HG02973 (cell line): Measurements from ENCODE around the gene CCDC102A.

Experiments used
- ATAC-seq: cut with Tn5 transposase; IDR thresholded peaks from one replicate; pipeline ENCODE4 v1.9.1; 2021; ENCODE audit warnings: moderate library complexity; ENCODE audit not compliant: unreplicated experiment

The CCDC102A gene

DNA sequence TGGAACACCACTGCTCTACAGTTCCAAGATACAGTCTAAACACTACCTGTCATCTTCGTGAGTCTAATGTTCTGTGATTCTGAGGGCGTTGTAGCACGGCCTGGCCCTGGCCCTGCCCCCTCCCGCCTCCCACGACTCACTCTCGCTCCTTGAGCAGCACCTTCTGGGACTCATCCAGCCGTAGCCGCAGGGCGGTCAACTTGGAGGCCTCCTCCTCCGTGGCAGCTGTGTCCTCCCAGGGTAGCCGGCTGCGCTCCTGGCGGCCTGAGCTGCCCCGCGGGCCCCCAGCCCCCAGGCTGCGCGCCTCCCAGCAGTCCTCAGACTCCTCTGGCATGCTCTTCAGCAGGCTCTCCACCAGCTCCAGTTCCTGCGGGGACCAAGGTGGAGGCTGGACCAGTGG is 10.6 kb downstream of the CCDC102A start:
- ATAC-seq = no peak

DNA sequence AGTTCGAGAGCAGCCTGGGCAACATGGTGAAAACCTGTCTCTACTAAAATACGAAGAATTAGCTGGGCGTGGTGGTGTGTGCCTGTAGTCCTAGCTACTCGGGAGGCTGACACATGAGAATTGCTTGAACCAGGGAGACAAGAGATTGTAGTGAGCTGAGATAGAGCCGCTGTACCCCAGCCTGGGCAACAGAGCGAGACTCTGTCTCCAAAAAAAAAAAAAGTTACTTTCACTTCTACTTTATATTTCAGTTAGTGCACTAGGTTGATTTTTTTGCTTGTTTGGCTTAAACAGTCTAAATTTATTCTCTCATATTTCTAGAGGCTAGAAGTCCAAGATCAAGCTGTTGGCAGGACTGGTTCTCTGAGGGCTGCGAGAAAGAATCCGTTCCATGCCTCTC is 13.4 kb downstream of the CCDC102A start:
- ATAC-seq = no peak

DNA sequence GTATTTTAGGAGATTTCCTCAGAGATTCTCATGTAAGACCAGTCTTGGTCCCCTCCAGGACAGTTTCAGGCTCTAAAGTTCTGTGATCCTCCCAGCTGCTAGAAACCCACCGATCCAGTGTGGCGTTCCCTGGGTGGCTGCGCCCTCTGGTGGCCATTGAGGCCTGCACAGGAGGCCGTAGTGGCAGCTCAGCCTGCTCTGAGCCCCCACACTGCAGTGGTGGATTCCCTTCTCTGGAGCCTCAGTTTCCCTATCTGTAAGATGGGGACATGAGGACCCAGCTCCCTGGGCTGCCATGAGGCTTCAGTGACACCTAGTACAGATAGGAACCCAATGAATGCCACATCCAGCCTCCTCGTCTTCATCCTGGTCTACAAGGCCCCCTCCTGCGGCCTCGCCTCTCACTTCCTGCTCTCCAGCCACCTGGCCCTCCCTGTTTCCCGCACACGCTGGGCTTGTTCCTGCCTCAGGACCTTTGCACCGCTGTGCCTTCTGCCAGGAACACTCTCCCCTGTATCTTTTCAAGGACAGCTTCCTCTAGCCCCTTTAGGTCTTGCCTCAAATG is 16.5 kb downstream of the CCDC102A start:
- ATAC-seq = peak; percentile 72

DNA sequence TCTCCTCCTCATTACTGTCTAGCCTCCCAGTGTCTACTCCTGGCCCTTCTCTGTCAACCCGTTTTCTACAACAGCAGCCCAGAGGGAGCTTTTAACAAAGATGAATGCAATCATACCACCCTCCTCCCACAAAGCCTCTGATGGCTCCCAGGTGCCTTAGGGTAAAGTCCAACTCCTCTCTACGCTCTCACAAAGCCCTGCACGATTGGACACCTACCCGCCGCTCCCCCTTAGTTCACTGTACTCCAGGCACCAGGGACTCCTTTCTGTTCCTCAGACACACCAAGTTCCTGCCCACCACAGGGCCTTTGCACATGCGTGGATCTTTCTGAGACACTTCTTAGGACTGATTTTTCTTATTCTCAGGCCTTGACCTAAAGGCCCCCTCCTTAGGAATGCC is 17.4 kb downstream of the CCDC102A start:
- no peak for ATAC-seq

DNA sequence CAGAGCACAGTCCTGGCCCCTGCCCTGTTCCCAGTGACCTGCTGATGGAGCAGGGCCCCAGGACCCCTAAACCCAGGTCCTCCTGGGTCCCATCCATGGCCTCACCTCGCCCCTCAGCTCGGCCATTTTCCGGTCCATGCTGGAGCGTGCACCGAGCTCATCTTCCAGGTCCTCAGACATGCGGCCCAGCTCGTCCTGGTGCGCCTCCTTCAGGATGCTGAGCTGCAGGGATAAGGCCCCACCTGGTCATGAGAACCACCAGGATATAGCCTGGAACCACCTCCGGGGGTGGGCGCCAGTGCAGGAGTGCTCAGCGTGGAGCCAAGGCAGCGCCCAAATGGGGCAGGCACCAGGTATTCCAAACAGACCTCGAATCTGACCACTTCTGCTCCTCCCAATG is 17.9 kb downstream of the CCDC102A start:
- no peak for ATAC-seq

DNA sequence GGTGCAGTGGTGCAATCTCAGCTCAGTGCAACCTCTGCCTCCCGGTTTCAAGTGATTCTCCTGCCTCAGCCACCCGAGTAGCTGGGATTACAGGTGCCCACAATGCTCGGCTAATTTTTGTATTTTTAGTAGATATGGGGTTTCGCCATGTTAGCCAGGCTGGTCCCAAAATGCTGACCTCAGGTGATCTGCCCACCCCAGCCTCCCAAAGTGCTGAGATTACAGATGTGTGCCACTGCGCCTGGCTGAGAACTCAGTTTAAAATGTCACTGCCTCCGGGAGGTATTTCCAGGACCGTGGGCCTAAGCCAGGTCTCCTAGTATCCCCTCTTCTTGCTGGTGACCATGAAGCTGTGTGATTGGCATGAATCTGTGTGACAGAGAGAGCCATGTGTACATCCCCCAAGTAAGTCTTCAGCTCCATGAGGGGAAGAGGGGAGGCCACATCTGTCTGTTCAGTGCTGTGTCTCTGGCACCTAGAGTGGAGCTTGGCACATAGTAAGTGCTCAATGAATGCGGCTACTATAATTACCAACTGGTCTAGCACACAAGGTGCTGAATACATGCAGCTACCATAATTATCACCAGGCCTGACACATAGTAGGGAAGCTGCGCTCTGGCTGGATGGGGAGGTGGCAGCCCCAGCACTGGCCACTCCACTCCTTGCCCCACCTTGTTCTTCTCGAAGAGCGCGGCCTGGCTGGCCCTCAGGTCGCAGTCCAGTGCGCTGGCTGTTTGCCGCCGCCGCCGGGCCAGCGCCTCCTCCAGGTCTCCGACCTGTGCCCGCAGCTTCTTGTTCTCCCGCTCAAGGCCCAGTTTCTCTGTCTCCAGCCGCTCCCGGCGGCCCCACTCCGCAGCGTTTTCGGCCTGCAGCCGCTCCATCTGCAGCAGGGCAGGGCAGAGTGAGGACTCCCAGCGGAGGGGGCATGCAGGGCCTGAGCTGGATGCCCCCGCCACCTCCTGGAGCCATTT is 18.7 kb downstream of the CCDC102A start:
- no peak for ATAC-seq

DNA sequence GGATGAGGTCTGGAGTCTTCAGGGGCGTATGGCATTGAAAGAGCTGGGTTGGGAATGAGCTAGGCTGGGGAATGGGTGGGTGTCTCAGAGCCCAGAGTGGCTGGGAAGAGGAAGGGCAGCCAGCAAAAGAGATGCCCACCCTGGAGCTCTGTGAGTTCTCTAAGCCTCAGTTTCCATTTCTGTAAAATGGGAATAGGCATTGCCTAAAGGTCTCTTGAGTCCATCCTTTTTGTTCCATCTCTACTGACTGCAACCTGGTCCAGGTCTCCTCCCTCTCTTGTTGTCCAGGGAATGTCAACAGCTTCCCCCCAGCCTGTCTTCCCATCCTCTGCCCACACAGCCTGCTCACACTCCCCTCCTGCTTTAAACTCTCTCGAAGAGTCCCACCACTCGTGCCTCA is 19.6 kb downstream of the CCDC102A start:
- ATAC-seq = no peak

DNA sequence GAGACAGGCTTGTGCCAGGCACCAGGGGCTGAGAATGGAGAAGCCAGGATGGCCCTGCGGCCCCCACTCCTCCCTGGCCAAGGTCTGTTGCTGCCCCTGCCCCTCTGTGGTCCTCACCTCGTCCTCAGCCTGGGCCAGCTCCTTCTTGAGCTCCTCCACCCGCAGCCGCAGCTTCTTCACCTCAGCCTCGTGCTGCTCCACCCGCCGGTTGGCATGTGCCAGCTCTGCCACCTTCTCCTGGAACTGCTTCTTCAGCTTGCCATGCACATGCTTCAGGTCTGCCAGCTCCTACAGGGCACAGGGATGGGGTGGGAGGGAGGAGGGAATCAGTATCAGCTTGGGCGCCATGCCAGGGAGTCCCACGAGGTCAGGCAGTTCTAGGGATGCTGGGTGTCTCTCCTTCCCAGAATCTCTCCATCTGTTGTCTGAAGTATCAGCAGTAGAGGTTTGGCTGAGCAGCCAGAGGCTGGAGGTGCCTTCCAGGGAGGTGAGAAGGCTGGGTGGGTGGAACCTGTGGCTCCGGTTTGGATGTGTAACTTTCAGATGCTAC is 20.1 kb downstream of the CCDC102A start:
- ATAC-seq = no peak

DNA sequence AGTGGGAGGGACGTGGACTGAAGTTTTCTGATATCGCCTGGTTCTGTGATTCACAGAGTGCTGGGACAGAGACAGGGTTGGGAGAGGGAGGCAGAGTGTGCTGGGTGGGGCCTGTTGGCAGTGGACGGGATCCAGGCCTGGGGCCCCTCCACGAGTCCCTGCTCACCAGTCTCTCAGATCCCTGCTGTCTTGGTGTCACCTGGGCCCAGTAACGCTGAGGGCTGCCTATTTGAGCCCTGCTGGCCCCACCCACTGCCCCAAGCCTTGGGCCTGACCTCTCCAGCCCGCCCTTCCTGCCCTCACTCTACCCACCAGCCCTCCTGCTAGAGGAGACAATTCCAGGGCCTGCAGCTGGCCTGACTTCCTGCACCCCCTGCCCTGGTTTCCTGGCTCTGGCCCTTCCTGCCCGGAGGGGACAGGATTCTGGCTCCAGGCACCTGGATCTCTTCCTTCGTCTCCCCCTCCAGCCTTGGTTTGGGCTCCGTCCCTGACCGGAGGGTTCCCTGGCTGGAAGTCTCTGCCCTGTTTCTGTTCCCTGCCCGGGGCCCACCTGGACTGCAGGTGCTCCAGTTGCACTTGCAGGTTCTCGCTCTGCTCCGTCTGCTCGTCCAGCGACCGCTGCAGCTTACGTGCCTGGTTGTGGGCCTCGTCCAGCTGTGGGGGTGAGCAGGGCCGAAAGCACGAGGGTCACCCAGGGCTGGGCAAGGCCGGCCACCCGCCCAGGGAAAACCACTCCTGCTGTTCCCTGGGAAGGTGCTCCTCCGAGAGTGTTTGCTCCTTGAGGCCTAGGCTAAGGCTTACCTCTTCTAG is 21.4 kb downstream of the CCDC102A start:
- ATAC-seq = no peak

DNA sequence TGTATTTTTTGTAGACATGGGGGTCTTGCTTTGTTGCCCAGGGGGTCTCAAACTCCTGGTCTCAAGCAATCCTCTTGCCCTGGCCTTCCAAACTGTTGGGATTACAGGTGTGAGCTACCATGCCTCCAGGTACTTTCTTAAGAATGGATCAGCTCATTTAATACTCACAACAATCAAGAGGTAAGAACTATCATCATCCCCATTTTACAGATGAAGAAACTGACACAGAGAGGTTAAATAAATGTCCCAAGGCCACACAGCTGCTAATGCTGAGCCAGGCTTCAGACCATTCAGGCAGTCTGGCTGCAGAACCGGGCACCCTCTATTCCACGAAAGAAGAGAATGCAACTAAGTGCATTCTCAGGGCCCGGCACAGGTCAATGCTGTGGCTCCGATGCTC is 22.0 kb downstream of the CCDC102A start:
- ATAC-seq = no peak

DNA sequence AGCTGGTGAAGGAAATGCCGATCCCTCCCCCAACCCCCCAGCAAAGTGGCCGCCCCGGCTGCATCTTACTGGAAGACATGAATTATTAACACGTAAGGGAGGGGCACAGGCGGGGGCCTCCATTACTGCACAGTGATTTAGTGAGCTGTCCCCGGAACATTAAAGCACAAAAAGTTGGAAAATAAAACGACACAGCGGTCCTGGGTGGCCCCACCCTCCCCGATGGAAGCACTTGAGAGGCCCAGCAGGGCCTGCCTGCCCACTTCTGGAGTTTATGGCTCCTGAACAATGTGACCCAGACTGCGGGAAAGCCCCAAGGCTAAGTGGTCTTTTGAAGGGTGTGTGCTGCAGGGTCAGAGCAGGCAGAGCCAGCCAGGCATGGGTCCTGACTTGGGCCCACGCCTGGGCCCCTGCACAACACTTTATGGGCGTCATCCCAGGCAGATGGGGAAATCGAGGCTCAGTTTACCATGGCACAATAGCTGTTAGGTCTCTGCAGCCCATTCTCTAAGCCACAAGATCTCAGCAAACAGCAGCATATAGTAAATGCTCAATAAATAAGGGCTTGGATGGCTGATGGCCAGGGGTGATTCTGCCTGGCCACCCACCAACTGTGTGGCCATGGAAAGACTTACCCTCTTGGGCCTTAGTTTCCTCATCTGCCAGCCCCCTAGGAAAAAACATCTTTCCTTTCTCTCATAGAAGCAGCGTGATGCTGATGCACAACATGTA is 22.8 kb downstream of the CCDC102A start:
- no peak for ATAC-seq

DNA sequence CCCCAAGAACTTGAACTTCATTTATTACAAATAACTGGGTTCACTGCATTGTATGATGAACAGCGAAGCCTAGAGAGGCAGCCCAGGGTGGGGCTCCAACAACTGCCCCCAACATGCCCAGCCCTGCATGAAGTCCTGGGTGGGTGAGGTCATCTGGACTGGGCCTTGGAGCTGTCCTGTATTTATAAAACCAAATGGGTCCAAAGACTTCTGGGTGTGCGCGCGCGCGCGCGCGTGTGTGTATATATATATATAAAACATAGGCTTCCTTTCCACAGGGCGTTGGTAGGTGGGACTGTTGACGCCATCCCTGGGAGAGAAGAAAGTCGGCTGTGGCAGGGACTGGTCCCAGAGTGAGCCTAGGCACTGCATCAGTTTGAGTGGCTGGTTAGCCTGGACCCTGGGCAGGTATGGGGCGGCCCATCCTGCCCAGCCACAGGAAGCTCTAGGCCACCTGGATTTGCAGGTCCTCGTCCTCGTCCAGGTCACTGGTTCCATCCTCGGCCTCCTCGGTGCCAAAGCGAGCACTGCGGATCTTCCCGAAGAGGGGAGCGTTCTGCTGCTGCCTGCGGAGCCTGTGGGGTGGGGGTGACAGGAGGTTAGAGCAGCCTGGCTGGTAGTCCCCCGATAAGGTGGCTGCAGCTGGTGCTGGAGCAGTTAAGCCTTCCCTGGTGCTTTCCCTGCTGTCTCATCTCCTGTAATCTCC is 23.9 kb downstream of the CCDC102A start:
- no peak for ATAC-seq

DNA sequence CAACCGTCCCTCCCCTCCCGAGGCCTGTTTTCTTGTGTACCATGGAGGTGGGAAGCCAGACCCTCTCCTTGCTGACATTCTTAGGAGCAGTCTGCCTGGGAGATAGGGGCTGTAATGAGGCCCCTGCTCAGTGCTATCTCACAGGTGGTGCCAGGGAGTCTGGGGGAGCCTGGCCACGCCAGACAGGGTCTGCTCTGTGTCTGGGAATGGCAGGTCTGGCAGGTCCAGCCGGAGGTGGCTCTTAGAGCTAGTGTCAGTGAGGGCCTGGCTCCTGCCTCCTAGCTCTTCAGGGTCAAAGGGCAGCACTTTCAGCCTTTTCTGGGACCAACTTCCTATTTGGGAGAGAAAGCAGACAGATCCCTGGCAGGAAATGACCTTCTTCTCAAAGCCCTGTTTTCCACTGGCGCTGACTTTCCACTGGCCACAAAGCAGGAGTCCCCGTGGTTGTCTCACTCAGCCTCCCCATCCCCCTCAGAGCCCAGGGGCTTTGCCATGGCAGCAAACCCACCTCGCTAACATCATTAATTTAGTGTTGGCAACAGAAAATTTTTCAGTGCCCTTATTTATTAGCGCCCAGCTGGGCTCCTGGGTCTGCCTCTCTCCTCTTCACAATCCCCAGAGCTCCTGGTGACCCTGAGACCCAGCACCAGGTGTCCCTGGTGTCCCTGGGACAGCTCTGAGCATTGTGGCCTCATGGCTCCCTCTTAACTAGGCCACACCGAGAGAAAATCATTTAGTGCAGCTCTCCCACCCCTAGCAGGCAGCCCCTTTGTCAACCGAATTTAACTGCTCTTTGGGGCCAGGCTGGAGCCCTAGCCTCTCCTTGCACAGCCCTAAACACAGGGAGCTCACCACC is 26.1 kb downstream of the CCDC102A start:
- no peak for ATAC-seq

DNA sequence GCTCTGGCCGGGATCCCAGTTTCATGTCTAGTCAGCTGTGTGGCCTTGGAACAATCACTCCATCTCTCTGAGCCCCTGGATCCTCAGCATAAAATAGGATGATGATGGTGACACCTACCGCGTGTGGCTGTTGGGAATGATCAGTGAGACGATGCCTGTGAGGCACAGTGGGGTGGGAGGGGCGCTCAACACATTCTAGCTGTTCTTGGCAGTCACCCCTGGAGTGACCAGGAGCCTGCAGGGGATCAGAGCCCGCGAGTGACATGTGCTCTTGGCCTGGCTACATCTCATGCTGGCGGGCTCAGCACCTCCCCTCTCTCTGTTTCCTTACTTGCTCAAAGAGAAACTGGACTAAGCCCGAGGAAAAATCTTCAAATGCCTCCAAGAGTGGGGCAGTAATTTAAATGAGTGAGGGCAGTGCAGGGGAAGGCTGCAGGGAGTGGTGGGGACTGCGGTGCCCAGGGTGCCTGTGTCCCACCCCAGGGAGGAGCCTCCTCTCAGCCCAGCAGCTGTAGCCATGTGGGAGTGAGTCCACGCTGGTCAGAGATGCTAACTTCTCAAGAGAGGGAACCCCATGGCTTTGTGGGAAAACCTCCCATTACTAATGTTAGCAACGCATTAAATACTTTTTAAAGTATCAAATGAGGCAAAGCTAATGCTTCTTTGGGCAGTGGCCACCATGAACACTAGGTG is 27.0 kb downstream of the CCDC102A start:
- ATAC-seq = no peak

DNA sequence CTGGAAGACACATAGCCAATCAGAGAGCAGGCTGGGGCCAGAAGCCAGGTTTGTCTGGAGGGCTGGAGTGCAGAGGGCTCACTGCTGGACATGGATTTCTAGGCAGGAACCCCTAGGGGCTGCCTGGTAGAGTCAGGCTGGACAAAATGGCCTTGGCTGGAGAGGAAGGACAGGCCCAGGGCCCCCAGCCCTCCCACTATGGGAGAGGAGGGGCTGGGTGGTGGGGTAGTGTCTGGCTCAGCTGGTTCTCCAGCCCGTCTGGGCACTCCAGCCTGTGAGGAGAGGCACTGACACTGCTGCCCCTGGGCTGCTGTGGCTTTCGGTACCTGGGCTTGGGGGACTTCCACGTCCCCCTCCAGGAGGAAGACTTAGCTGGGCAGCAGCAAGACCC is 28.3 kb downstream of the CCDC102A start:
- ATAC-seq = no peak

DNA sequence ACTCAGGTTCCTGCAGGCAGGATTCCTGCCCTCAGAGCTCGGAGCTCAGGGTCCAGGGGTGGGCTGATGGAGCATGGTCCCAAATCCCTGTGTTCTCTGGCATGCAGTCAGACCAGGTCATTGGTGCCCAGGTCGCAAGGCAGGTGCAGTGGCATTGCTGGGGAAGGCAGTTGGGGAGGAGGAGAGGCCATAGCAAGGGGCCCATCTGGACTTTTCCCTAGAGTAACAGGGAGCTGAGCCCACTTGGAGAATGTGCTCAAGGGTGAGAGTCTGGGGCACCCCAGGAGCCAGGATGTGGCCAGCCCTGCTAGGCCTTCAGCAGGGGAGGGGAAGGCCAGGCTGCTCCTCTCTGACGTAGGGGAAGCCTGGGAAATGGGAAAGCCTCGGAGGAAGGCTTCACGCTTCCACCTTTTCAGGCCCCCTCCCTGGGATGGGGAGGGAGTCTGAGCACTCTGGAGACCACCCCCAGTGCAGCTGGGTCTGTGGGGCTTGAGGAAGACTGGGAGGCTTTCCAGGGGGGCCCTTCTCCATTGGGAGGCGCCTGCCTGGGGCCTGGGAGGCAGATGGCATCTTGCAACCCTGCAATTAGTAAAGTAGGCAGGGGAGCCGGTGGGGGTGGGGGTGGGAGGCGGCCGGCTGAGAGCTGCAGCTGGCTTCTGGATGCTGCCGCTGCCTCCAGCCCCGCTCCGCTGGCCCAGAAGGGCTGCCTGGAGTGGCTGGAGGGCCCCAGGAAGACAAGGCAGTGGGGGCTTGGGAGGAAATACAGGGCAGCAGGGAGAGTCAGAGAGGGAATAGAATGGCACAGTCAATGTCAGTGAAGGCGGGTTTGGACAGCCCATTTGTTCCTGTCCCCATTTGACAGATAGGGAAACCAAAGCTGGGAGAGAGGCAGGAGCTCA is 29.0 kb downstream of the CCDC102A start:
- no peak for ATAC-seq

DNA sequence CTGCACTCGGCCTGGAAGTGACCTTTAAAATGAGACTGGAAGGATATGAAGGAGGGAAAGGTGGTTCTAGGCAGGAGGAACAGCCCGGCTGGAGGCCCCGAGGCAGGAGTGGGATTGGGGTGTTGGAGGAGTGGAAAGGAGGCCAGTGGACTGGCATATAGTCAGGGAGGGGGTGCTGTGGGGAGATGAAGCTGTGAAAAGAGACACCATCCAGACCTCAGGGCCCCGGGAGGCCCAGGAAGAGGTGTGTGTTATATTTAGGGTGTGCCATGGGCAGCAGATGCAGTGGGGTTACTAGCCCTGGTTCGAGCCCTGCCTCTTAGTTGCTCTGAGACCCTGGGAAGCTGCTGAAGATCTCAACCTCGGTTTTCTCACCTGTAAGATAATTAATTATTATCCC is 31.2 kb downstream of the CCDC102A start:
- no peak for ATAC-seq

DNA sequence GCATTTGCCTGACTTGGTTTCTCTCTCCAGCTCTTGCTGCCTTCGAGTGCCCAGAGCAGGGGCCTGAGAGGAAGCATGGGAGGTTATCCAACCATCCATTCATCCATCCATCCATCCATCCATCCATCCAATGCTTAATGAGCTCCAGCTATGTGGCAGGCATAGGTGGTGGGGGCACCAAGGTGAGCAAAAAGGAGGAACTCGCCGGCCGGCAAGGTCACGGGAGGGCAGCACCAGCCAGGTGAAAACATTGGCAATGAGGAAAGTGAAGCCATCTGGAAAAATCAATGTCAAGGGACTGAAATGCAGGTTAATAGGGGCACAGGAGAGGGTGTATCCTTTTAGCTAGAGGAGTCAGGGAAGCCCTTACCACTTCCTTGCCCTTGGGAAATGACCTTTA is 31.9 kb downstream of the CCDC102A start:
- ATAC-seq = no peak
